Measurements from ENCODE around the gene ZNF12. TPM values are rescaled to one million over a fixed set of nuclear protein-coding genes. Genes with fewer than 3 reads are reported as not detected.

Gene ZNF12
- total RNA-seq, 1 donor from 2014 or later: 12.5 TPM

GRCh38 chr7:6658618-6659345, 48.0 kb downstream of the ZNF12 start:
- TF ChIP-seq, protein P1, sequence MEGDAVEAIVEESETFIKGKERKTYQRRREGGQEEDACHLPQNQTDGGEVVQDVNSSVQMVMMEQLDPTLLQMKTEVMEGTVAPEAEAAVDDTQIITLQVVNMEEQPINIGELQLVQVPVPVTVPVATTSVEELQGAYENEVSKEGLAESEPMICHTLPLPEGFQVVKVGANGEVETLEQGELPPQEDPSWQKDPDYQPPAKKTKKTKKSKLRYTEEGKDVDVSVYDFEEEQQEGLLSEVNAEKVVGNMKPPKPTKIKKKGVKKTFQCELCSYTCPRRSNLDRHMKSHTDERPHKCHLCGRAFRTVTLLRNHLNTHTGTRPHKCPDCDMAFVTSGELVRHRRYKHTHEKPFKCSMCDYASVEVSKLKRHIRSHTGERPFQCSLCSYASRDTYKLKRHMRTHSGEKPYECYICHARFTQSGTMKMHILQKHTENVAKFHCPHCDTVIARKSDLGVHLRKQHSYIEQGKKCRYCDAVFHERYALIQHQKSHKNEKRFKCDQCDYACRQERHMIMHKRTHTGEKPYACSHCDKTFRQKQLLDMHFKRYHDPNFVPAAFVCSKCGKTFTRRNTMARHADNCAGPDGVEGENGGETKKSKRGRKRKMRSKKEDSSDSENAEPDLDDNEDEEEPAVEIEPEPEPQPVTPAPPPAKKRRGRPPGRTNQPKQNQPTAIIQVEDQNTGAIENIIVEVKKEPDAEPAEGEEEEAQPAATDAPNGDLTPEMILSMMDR (conservative IDR thresholded peaks at IDR 0.05; ENCODE audit: low read depth, low read length): no peak
- no peak overlapping the region for H3K4me3 ChIP-seq (ENCODE audit: low read depth, low read length)
- no peak for DNase-seq (ENCODE audit: low read depth)

DNA sequence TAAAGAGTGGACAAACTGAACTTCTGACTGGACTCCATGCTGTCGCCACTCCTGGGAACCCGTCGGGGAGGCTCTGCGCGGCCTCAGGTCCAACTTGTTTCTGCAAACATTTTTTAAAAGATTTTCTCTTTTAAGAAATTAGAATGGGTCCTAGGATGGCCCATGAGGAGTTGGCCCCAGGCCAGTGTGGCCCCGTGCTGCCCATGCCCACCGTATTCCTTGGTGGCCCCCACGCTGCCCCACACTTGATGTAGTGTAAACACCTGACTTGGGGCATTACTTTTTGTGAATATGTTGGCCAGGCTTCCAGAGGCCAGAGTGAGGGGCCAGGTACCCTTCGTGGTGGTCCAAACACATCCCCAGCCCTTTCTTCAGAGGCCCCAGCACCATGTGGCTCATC, 50.3 kb downstream of the ZNF12 start:
- TF ChIP-seq, protein P1 (conservative IDR thresholded peaks at IDR 0.05; ENCODE audit: low read depth, low read length): no peak
- DNase-seq (ENCODE audit: low read depth): no peak
- H3K4me3 ChIP-seq (ENCODE audit: low read depth, low read length): no peak overlapping the region

DNA sequence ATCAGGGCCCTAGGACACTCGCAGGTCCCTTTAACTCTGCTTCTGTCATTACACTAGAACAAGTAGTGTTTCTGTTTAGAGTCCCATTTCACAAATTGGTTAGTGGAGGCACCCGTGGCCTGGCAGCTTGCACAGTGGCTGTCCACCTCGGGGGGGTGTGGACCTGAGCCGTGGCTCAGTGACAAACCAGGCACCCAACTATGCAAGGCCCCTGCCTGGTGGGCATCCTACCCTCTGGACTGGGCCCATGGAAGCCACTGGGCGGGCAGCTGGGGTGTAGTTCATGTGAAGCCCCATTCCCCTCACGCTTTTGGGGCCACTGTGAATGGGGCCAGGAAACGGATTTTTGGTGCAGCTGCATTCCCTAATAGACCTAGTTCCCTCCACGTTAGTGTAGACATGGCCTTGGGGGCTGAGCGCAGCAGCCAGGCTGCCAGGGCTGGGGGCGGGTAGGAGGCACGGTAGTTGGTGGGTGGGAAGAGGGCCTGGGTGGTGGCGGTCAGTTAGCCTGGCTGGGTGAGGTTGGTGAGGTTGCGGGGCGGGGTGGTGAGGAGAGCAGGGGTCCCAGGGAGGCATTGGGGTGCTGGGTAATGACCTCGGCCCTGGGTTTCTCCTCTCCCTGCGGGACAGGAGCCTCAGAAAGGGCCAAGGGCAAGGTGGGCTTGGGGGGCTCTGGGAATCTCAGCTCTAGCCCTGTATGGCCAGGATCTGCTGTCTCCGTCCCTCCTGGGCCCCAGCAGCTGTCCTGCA, 50.9 kb downstream of the ZNF12 start:
- no peak for DNase-seq (ENCODE audit: low read depth)
- TF ChIP-seq, protein P1 (conservative IDR thresholded peaks at IDR 0.05; ENCODE audit: low read depth, low read length): no peak
- H3K4me3 ChIP-seq (ENCODE audit: low read depth, low read length): no peak overlapping the region

- no peak overlapping the region for H3K4me3 ChIP-seq (ENCODE audit: low read depth, low read length)
- TF ChIP-seq, protein P1 (conservative IDR thresholded peaks at IDR 0.05; ENCODE audit: low read depth, low read length): no peak
- DNase-seq (ENCODE audit: low read depth): no peak
Observed at GRCh38 chr7:6654842-6655610, 51.7 kb downstream of the ZNF12 start.

- TF ChIP-seq, protein P1 (conservative IDR thresholded peaks at IDR 0.05; ENCODE audit: low read depth, low read length): no peak
Observed at GRCh38 chr7:6654113-6654841, 52.5 kb downstream of the ZNF12 start.

More at GRCh38 chr7:6654113-6654841, 52.5 kb downstream of the ZNF12 start:
- no peak overlapping the region for H3K4me3 ChIP-seq (ENCODE audit: low read depth, low read length)
- DNase-seq (ENCODE audit: low read depth): no peak
